Duodenal mucosa (tissue), 2 donors: ENCODE data around the gene USP40.

Experiments
- H3K27ac ChIP-seq: one replicate; pipeline ENCODE4 v1.7.0; 2013; ENCODE audit warnings: low read depth, low read length
- H3K27me3 ChIP-seq, 2 donors: one replicate each; pipeline ENCODE4 v1.7.0; 2013; ENCODE audit warnings: low read length in 2 of 2, control low read depth in 1 of 2; ENCODE audit not compliant: insufficient read depth in 2 of 2, control insufficient read depth in 1 of 2
- H3K36me3 ChIP-seq, 2 donors: one replicate each; pipeline ENCODE4 v1.7.0; 2013; ENCODE audit warnings: low read length in 2 of 2, control low read depth in 1 of 2; ENCODE audit not compliant: insufficient read depth in 2 of 2, control insufficient read depth in 1 of 2
- H3K4me1 ChIP-seq, 2 donors: one replicate each; pipeline ENCODE4 v1.7.0; 2013; ENCODE audit warnings: low read length in 2 of 2, control low read depth in 1 of 2; ENCODE audit not compliant: insufficient read depth in 2 of 2, control insufficient read depth in 1 of 2
- H3K4me3 ChIP-seq, 2 donors: one replicate each; pipeline ENCODE4 v1.7.0; 2013; ENCODE audit warnings: low read length in 2 of 2, low read depth in 1 of 2
- H3K9ac ChIP-seq, 2 donors: one replicate each; pipeline ENCODE4 v1.7.0; 2013; ENCODE audit warnings: low read length in 2 of 2, low read depth in 1 of 2
- H3K9me3 ChIP-seq, 2 donors: one replicate each; pipeline ENCODE4 v1.7.0; 2013; ENCODE audit warnings: low read length in 2 of 2, control low read depth in 1 of 2; ENCODE audit not compliant: control insufficient read depth in 1 of 2

The USP40 gene

GRCh38 chr2:233489143-233489542 is 77.4 kb downstream of the USP40 start:
- Histone ChIP-seq H3K27ac (no peak overlapping the region), H3K4me1 (no peaks in the 10 kb centered on the region), H3K9me3 (no peaks in the 10 kb centered on the region)

GRCh38 chr2:233487748-233488345 is 78.7 kb downstream of the USP40 start:
- Histone ChIP-seq H3K4me1 (no peaks in the 10 kb centered on the region), H3K9ac (no peak overlapping the region), H3K27ac (no peak overlapping the region), H3K27me3 (no peaks in the 10 kb centered on the region), H3K9me3 (no peaks in the 10 kb centered on the region), H3K4me3 (no peak overlapping the region), H3K36me3 (peaks cover 21 to 75% of the 10 kb centered on the region in 2 donors)

More at GRCh38 chr2:233489143-233489542, 77.4 kb downstream of the USP40 start:
- H3K36me3 ChIP-seq, result peaks cover 23 to 70% of the 10 kb centered on the region in 2 donors
- no peaks in the 10 kb centered on the region for H3K27me3 ChIP-seq
- no peak overlapping the region for H3K4me3 ChIP-seq
- no peak overlapping the region for H3K9ac ChIP-seq

GRCh38 chr2:233486778-233487552 is 79.6 kb downstream of the USP40 start:
- peaks cover 25 to 72% of the 10 kb centered on the region in 2 donors for H3K36me3 ChIP-seq

GRCh38 chr2:233486357-233486756 is 80.2 kb downstream of the USP40 start:
- Histone ChIP-seq H3K9ac (no peak overlapping the region), H3K27me3 (no peaks in the 10 kb centered on the region), H3K9me3 (no peaks in the 10 kb centered on the region), H3K4me3 (no peak overlapping the region), H3K4me1 (no peaks in the 10 kb centered on the region), H3K36me3 (peaks cover 22 to 73% of the 10 kb centered on the region in 2 donors), H3K27ac (no peak overlapping the region)

More at GRCh38 chr2:233486778-233487552, 79.6 kb downstream of the USP40 start:
- H3K4me3 ChIP-seq, result no peak overlapping the region
- no peaks in the 10 kb centered on the region for H3K4me1 ChIP-seq
- no peaks in the 10 kb centered on the region for H3K27me3 ChIP-seq
- H3K27ac ChIP-seq, result no peak overlapping the region
- H3K9me3 ChIP-seq, result no peaks in the 10 kb centered on the region
- no peak overlapping the region for H3K9ac ChIP-seq

GRCh38 chr2:233485726-233486125 is 80.9 kb downstream of the USP40 start:
- Histone ChIP-seq H3K4me3 (no peak overlapping the region), H3K36me3 (peaks cover 18 to 68% of the 10 kb centered on the region in 2 donors), H3K27me3 (no peaks in the 10 kb centered on the region), H3K9me3 (no peaks in the 10 kb centered on the region), H3K9ac (no peak overlapping the region), H3K27ac (no peak overlapping the region), H3K4me1 (no peaks in the 10 kb centered on the region)

GRCh38 chr2:233482616-233483015 is 84.0 kb downstream of the USP40 start:
- H3K36me3 ChIP-seq, result peaks cover 18 to 67% of the 10 kb centered on the region in 2 donors
- H3K27me3 ChIP-seq, result no peaks in the 10 kb centered on the region
- H3K4me1 ChIP-seq, result peaks cover 0 to 4% of the 10 kb centered on the region in 2 donors
- H3K9me3 ChIP-seq, result no peaks in the 10 kb centered on the region
- no peak overlapping the region for H3K9ac ChIP-seq
- no peak overlapping the region for H3K4me3 ChIP-seq
- no peak overlapping the region for H3K27ac ChIP-seq

GRCh38 chr2:233481368-233482142 is 85.0 kb downstream of the USP40 start:
- H3K36me3 ChIP-seq, result peaks cover 22 to 75% of the 10 kb centered on the region in 2 donors
- H3K27ac ChIP-seq, result peak overlapping the region; percentile 6
- H3K27me3 ChIP-seq, result no peaks in the 10 kb centered on the region
- no peaks in the 10 kb centered on the region for H3K9me3 ChIP-seq
- H3K9ac ChIP-seq, result no peak overlapping the region
- H3K4me3 ChIP-seq, result no peak overlapping the region
- peaks cover 0 to 4% of the 10 kb centered on the region in 2 donors for H3K4me1 ChIP-seq

GRCh38 chr2:233480490-233481202 is 85.9 kb downstream of the USP40 start:
- Histone ChIP-seq H3K36me3 (peaks cover 24 to 77% of the 10 kb centered on the region in 2 donors), H3K9me3 (no peaks in the 10 kb centered on the region), H3K4me1 (peaks cover 0 to 4% of the 10 kb centered on the region in 2 donors), H3K4me3 (no peak overlapping the region), H3K9ac (no peak overlapping the region), H3K27me3 (no peaks in the 10 kb centered on the region), H3K27ac (no peak overlapping the region)

GRCh38 chr2:233479616-233480489 is 86.7 kb downstream of the USP40 start:
- Histone ChIP-seq H3K4me3 (no peak overlapping the region), H3K4me1 (peaks cover 0 to 4% of the 10 kb centered on the region in 2 donors), H3K9me3 (no peaks in the 10 kb centered on the region), H3K9ac (no peak overlapping the region), H3K27me3 (no peaks in the 10 kb centered on the region), H3K27ac (no peak overlapping the region), H3K36me3 (peaks cover 19 to 71% of the 10 kb centered on the region in 2 donors)
